SH-SY5Y (cell line): ENCODE measurements around the gene MAPKAPK2.

Experiments
- GATA2 ChIP-seq: IDR thresholded peaks from 2 replicates; pipeline ENCODE4 v1.6.1; 2011; ENCODE audit warnings: mild to moderate bottlenecking, low read depth, low read length
- GATA3 ChIP-seq: IDR thresholded peaks from 2 replicates; pipeline ENCODE4 v1.6.1; 2011; ENCODE audit warnings: low read depth, mild to moderate bottlenecking, low read length, moderate library complexity

- TF ChIP-seq GATA2: no peak
- no peak for TF ChIP-seq GATA3
Observed at GRCh38 chr1:206769304-206769731, 84.6 kb downstream of the MAPKAPK2 start.
